Dermis lymphatic vessel endothelial cell (primary cell): ENCODE results near the gene JDP2. TPM values are rescaled to one million over a fixed set of nuclear protein-coding genes. Genes with fewer than 3 reads are reported as not detected.

ENCODE experiments used
- total RNA-seq: library from RNA; depleted of rRNA; stranded (reverse); fragments of >200 nt; gene quantifications from 2 replicates; pipeline ENCODE4 v1.2.1, GENCODE V29; 2014

Gene JDP2
- total RNA-seq = 5.5 and 10.6 TPM in 2 replicates

GRCh38 chr14:75427482-75428229 lies at the start of gene JDP2:
TSS of gene JDP2 (plus strand) at chr14:75428022. CDS start at chr14:75437921, 9,899 bp downstream.

DNA sequence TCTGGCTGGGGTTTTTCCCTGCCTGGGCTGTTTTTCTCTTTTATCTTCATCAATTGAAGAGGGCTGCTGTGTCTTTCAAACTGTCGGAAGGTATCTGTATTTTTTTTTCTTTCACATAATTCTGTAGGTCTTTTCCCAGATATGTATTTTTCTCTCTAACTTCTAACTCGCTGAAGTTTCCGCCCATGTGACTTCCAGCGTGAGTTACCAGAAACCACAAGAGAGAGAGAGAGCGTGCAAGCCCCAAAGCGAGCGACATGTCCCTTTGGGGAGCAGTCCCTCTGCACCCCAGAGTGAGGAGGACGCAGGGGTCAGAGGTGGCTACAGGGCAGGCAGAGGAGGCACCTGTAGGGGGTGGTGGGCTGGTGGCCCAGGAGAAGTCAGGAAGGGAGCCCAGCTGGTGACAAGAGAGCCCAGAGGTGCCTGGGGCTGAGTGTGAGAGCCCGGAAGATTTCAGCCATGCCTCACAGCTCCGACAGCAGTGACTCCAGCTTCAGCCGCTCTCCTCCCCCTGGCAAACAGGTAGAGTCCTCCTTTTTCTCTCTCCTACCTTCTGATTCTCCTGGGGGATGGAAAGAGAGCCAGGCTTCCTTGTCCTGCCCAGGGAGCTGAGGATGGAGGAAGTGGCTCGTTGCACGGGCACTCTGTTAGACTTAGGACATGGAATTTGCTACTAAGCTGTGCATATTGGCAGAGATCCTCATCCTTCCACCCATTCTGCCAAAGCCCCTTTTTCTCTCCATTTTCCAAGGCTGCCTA lies 94.6 kb downstream of the JDP2 start, which contains the start of gene BATF:
TSS of gene BATF (plus strand) at position 246 of the 759 bp plus-strand sequence. CDS start at position 460, 214 bp downstream.

Other genes starting within 250 kb of the JDP2 start
- gene FOS, start 149.2 kb upstream of the JDP2 start, total RNA-seq = 125 and 548 TPM in 2 replicates
- gene BATF, start 94.4 kb downstream of the JDP2 start, total RNA-seq = 2.6 and 3.4 TPM in 2 replicates
- 1.2 and 1.5 TPM in 2 replicates for gene FLVCR2, start 150.6 kb downstream of the JDP2 start, total RNA-seq
- 3.4 and 3.6 TPM in 2 replicates for gene ERG28, start 232.9 kb downstream of the JDP2 start, total RNA-seq
- 12.2 and 24.2 TPM in 2 replicates for gene TTLL5, start 233.2 kb downstream of the JDP2 start, total RNA-seq